Stomach (tissue), 9 donors: ENCODE data around the gene SLC38A10. TPM values are rescaled to one million over a fixed set of nuclear protein-coding genes. Genes with fewer than 3 reads are reported as not detected.

Source experiments
- DNase-seq, 2 donors: peaks; one replicate each; pipeline versions ENCODE4 v3.0.0 to v3.0.0-alpha.2; 2013 to 2019
- H3K27ac ChIP-seq, 5 donors: fragments of 200-600 bp in 4 of 5; sonication (generic) in 4 of 5; one replicate each; pipeline ENCODE4 v1.5.1; 2013 to 2019; ENCODE audit warnings: mild to moderate bottlenecking in 1 of 5, moderate library complexity in 1 of 5
- H3K27me3 ChIP-seq, 3 donors: fragments of 200-600 bp; sonication (generic); one replicate each; pipeline ENCODE4 v1.5.1; 2017 to 2019; ENCODE audit warnings: mixed run types in 1 of 3
- H3K36me3 ChIP-seq, 4 donors: fragments of 200-600 bp; sonication (generic); 1 replicate in 3 of 4; 2 replicates in 1 of 4; pipeline ENCODE4 v1.5.1; 2016 to 2019
- H3K4me1 ChIP-seq, 4 donors: fragments of 200-600 bp; sonication (generic); one replicate each; pipeline ENCODE4 v1.5.1; 2016 to 2019
- H3K4me3 ChIP-seq, 4 donors: fragments of 200-600 bp; sonication (generic) in 3 of 4; one replicate each; pipeline ENCODE4 v1.5.1; 2016 to 2019; ENCODE audit warnings: mild to moderate bottlenecking in 1 of 4
- H3K9me3 ChIP-seq, 4 donors: fragments of 200-600 bp; sonication (generic); one replicate each; pipeline ENCODE4 v1.5.1; 2016 to 2019
- EP300 ChIP-seq: sonication (generic); formaldehyde crosslinking; IDR thresholded peaks from one replicate; pipeline ENCODE4 v1.6.1; 2017; ENCODE audit warnings: antibody characterized with exemption
- POLR2A ChIP-seq, 4 donors: fragments of 450-650 bp; IDR thresholded peaks; one replicate each; pipeline ENCODE4 v1.6.1; 2016; ENCODE audit warnings: antibody characterized with exemption in 4 of 4, control low read depth in 2 of 4, mild to moderate bottlenecking in 1 of 4, moderate library complexity in 1 of 4
- POLR2AphosphoS5 ChIP-seq, 3 donors: sonication (generic); formaldehyde crosslinking; IDR thresholded peaks; one replicate each; pipeline ENCODE4 v1.6.1; 2016; ENCODE audit warnings: antibody characterized with exemption in 3 of 3
- WGBS, 5 donors: extraction: QIAGEN DNeasy Blood & Tissue Kit in 3 of 5; methylation state at CpG; one replicate each; pipeline versions ENCODE4 v1.1.5 to v1.1.7; 2013 to 2018; 5-methylcytosine and 5-hydroxymethylcytosine counted together
- intact Hi-C: fragments of 100-400 bp; cut with DNase I; formaldehyde crosslinking; loops from one replicate; pipeline ENCODE4 v1.15.1; 2023; ENCODE audit warnings: low total_unique reads
- polyA plus RNA-seq, 3 donors: library from polyadenylated mRNA; stranded (reverse); fragments of 200-250 nt; gene quantifications; one replicate each; pipeline ENCODE4 v1.2.3, GENCODE V29; 2013
- total RNA-seq, 5 donors: library from RNA; depleted of rRNA; stranded (reverse); fragments of >200 nt; gene quantifications; one replicate each; pipeline versions ENCODE4 v1.1.0 to v1.2.3, GENCODE V29; 2014 to 2016
- TF ChIP-seq, protein P1 (sequence below), 7 experiments: fragments of 450-650 bp in 4 of 7; fragments of 200-600 bp in 3 of 7; sonication (generic) in 3 of 7; IDR thresholded peaks; one replicate each; pipeline ENCODE4 v1.5.1; 2016 to 2019; ENCODE audit warnings: antibody characterized with exemption in 7 of 7, control low read depth in 2 of 7, mild to moderate bottlenecking in 1 of 7
- donor health status: healthy with polysubstance abuse.
- donor health status: Bipolar disorder and iron deficiency.
- donor health status: healthy.

SLC38A10 gene
- total and polyA plus RNA-seq, 8 donors, result 18.6 to 140 (median 67.3) TPM

DNA sequence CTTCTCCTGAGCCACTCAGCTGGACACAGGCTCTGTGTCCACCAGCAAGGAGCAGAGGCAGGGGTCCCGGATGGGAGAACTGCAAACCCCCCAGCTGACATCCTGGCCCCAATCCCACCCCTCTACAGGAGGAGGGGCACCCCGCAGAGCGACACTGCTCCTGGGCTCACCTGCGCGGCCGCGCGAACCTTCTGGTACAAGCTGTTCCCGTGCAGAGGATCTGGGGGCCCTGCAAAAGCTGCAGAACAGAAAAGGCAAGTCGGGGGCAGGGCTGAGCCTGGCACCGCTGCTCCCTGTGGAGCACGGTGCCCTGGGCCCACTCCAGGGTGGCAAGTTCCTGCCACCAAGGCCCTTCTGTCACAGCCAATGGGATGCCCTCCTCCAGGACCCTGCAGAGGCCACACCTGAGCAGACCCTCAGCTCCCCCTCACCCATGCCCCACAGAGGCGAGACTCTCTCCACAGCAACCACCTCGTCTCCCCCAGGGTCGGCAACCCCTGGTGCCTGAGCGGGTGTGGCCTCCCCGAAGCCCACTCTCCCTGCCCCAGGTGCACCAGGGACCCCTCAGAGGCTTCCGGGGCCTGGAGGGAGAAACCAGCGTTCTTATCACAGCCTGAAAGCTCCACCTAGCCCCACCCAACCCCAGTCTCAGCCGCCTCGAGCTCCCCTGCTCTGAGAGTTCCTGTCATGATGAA is 61.1 kb downstream of the SLC38A10 start:
- DNase-seq, result peak in 1 of 2 donors; percentile 2

DNA sequence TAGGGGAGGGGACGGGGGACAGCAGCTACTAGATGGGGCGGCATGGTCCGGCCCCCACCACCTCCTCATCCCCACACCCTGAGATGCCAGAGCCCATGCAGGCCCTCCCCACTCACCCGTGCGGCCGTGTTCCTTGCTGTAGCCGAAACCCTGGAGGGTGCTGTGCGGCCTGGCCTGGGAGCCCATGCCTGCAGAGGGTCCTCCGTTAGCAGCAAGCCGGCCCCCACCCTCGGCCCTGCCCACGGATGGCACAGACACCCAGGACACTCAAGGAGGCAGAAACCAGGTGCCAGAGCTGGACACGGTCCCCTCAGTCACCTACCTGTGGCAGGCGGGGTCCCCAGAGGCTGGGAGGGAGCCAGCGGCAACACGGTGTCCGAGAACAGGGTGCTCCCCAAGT is 61.8 kb downstream of the SLC38A10 start:
- Histone ChIP-seq H3K4me1 (peaks cover 17 to 35% (median 30%) of the 10 kb centered on the region in 4 donors), H3K9me3 (no peaks in the 10 kb centered on the region), H3K36me3 (peaks cover 41 to 82% (median 78%) of the 10 kb centered on the region in 4 donors), H3K4me3 (no peak overlapping the region), H3K27ac (no peak overlapping the region), H3K27me3 (no peaks in the 10 kb centered on the region)
- intact Hi-C loops, result loop anchor here (10.0 kb wide), 1 partner anchor 89 kb away; no protein-coding TSS in a partner anchor
- TF ChIP-seq EP300, result no peak
- no peak for TF ChIP-seq POLR2A (IDR thresholded peaks at IDR 0.05)
- no peak for TF ChIP-seq POLR2AphosphoS5 (IDR thresholded peaks at IDR 0.05)
- 91 to 98% (median 94%) methylated on average over 12 to 17 of the region's 17 CpGs for WGBS, 5 donors
- DNase-seq, result peak in 1 of 2 donors; percentile 1

More for the DNA sequence above, 61.1 kb downstream of the SLC38A10 start:
- 77 to 83% (median 79%) methylated on average over 9 to 21 of the region's 21 CpGs for WGBS, 5 donors
- Histone ChIP-seq H3K4me3 (no peak overlapping the region), H3K27ac (no peak overlapping the region), H3K36me3 (peaks cover 41 to 75% (median 72%) of the 10 kb centered on the region in 4 donors), H3K27me3 (no peaks in the 10 kb centered on the region), H3K4me1 (peaks cover 18 to 33% (median 30%) of the 10 kb centered on the region in 4 donors), H3K9me3 (no peaks in the 10 kb centered on the region)
- TF ChIP-seq POLR2AphosphoS5 (IDR thresholded peaks at IDR 0.05), result no peak
- no peak for TF ChIP-seq POLR2A (IDR thresholded peaks at IDR 0.05)
- no peak for TF ChIP-seq EP300
- TF ChIP-seq, protein P1, sequence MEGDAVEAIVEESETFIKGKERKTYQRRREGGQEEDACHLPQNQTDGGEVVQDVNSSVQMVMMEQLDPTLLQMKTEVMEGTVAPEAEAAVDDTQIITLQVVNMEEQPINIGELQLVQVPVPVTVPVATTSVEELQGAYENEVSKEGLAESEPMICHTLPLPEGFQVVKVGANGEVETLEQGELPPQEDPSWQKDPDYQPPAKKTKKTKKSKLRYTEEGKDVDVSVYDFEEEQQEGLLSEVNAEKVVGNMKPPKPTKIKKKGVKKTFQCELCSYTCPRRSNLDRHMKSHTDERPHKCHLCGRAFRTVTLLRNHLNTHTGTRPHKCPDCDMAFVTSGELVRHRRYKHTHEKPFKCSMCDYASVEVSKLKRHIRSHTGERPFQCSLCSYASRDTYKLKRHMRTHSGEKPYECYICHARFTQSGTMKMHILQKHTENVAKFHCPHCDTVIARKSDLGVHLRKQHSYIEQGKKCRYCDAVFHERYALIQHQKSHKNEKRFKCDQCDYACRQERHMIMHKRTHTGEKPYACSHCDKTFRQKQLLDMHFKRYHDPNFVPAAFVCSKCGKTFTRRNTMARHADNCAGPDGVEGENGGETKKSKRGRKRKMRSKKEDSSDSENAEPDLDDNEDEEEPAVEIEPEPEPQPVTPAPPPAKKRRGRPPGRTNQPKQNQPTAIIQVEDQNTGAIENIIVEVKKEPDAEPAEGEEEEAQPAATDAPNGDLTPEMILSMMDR (IDR thresholded peaks at IDR 0.05), result no peak
- intact Hi-C loops, result loop anchor here (10.0 kb wide), 1 partner anchor 89 kb away; no protein-coding TSS in a partner anchor

DNA sequence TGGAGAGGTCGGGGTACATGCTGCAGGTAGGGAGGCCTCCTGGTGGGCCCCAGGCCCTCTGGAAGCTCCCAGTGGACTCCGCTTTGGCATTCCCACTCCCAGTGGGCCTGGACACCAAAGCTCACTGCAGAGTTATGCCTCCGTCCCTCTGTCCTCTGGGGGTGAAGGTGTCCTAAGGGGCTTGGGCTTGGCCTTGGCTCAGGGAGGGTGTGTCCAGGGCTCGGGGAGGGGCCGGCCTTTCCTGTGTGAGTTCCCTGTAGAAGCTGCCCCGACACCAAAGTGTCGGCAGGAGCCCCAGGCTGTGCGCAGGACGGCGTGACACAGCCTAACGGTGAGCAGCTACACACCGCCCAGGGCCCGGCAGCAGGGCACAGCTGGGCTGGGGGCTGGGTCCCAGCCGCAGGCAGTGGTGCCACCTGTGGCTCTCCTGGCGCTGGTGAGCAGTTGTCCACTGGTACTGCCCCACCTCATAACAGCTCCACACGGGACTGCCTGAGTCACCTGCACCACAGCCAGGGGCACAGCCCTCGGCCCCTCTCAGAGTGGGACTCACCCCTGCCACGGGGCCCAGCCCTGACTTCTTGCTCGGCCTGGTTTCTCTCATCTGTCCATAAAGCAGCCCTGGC is 62.4 kb downstream of the SLC38A10 start:
- intact Hi-C loops, result loop anchor here (10.0 kb wide), 1 partner anchor 88 kb away; no protein-coding TSS in a partner anchor
- Histone ChIP-seq H3K27ac (no peak overlapping the region), H3K27me3 (no peaks in the 10 kb centered on the region), H3K9me3 (no peaks in the 10 kb centered on the region), H3K4me3 (no peak overlapping the region), H3K36me3 (peaks cover 41 to 83% (median 81%) of the 10 kb centered on the region in 4 donors), H3K4me1 (peaks cover 11 to 29% (median 24%) of the 10 kb centered on the region in 4 donors)
- no peak for DNase-seq
- WGBS, 5 donors, result 89 to 95% (median 92%) methylated on average over 8 to 19 of the region's 19 CpGs
- no peak for TF ChIP-seq POLR2AphosphoS5 (IDR thresholded peaks at IDR 0.05)
- TF ChIP-seq EP300, result no peak
- TF ChIP-seq POLR2A (IDR thresholded peaks at IDR 0.05), result no peak
- TF ChIP-seq, protein P1 (IDR thresholded peaks at IDR 0.05), result no peak

GRCh38 chr17:81231766-81232581 is 63.1 kb downstream of the SLC38A10 start:
- no peaks in the 10 kb centered on the region for H3K27me3 ChIP-seq
- H3K9me3 ChIP-seq, result no peaks in the 10 kb centered on the region
- H3K27ac ChIP-seq, result no peak overlapping the region
- H3K4me3 ChIP-seq, result no peak overlapping the region
- peaks cover 4 to 21% (median 16%) of the 10 kb centered on the region in 4 donors for H3K4me1 ChIP-seq
- WGBS, 5 donors, result 89 to 95% (median 93%) methylated on average over 29 to 43 of the region's 43 CpGs
- intact Hi-C loops, result loop anchor here (10.0 kb wide), 1 partner anchor 87 kb away; no protein-coding TSS in a partner anchor
- TF ChIP-seq POLR2A (IDR thresholded peaks at IDR 0.05) (no peak), POLR2AphosphoS5 (IDR thresholded peaks at IDR 0.05) (no peak), EP300 (no peak)
- TF ChIP-seq, protein P1 (IDR thresholded peaks at IDR 0.05), result no peak
- no peak for DNase-seq
- H3K36me3 ChIP-seq, result peaks cover 41 to 83% (median 80%) of the 10 kb centered on the region in 4 donors
